ENCODE measurements around the gene MCOLN1. TPM values are rescaled to one million over a fixed set of nuclear protein-coding genes. Genes with fewer than 3 reads are reported as not detected.

The MCOLN1 gene
- total RNA-seq, 1 donor from 2014 or later = 39.8 TPM

DNA sequence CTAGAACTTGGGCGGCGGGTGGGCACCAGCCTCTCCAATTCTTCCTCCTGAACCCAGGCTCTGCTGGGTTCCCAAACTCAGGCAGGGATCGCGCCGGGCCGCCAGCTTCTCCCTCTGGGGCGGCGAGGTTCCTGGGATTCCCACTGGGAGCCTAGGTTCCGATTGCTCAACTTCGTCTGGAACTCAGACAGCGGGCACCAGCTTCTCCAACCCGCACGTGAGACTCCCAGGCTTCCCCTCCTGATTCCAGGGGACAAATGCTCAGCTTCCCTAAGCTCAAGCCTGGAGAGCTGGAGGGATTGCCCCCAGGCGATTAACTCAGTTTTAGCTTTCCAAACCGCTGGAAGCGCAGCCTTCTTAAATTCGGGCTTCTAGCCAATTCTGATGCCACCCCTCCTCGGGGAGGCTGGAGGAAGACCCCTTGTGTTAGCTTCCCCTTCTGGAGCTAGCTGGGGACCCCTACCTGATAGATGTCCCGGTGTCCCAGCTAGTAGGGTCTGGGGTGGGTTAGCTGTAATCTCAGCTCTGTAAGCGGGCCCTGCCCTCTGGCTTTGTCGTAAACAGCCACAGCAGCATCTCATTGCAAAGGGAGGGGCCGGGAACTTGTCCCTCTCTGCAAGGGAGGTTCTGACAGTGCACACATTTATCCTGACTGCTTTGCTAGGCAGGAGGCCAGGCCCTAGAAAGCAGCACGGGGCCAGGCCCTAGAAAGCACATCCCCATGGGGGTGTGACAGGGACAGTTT, 671 bp downstream of the MCOLN1 start:
- peaks cover 11% of the 10 kb centered on the region for H3K9me3 Mint-ChIP-seq (ENCODE audit: unreplicated experiment)

DNA sequence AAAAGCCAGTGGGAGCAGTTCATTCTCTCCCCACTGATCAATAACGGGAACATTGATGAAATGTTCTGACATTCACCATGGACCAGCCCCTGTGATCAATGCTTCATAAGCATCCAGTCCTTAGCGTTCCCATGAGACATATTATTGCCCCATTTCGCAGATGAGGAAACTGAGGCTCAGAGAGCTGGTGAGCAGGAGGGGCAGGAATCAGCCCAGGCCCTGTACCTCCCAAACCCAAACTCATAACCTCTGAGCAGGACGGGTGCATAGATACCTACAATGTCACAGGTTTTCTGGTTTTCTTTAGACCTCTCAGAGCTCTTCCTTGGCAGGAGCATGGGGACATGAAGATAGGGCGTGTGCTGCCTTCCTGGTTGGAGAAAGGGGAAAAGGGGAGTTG, 2.1 kb downstream of the MCOLN1 start:
- Mint-ChIP-seq H3K9me3 (ENCODE audit: unreplicated experiment) (peaks cover 8% of the 10 kb centered on the region), H3K36me3 (ENCODE audit: unreplicated experiment) (no peaks in the 10 kb centered on the region), H3K4me3 (ENCODE audit: unreplicated experiment) (no peak overlapping the region), H3K4me1 (ENCODE audit: low read depth, unreplicated experiment) (peaks cover 5% of the 10 kb centered on the region), H3K27ac (ENCODE audit: unreplicated experiment) (no peak overlapping the region), H3K27me3 (ENCODE audit: unreplicated experiment) (peaks cover 10% of the 10 kb centered on the region)
- TF ChIP-seq, protein P1, sequence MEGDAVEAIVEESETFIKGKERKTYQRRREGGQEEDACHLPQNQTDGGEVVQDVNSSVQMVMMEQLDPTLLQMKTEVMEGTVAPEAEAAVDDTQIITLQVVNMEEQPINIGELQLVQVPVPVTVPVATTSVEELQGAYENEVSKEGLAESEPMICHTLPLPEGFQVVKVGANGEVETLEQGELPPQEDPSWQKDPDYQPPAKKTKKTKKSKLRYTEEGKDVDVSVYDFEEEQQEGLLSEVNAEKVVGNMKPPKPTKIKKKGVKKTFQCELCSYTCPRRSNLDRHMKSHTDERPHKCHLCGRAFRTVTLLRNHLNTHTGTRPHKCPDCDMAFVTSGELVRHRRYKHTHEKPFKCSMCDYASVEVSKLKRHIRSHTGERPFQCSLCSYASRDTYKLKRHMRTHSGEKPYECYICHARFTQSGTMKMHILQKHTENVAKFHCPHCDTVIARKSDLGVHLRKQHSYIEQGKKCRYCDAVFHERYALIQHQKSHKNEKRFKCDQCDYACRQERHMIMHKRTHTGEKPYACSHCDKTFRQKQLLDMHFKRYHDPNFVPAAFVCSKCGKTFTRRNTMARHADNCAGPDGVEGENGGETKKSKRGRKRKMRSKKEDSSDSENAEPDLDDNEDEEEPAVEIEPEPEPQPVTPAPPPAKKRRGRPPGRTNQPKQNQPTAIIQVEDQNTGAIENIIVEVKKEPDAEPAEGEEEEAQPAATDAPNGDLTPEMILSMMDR (IDR thresholded peaks at IDR 0.05; ENCODE audit: partially characterized antibody, unreplicated experiment) = no peak
- DNase-seq = no peak

More for the DNA sequence above, 671 bp downstream of the MCOLN1 start:
- DNase-seq = no peak
- Mint-ChIP-seq H3K36me3 (ENCODE audit: unreplicated experiment) (no peaks in the 10 kb centered on the region), H3K27me3 (ENCODE audit: unreplicated experiment) (peaks cover 7% of the 10 kb centered on the region), H3K27ac (ENCODE audit: unreplicated experiment) (no peak overlapping the region), H3K4me1 (ENCODE audit: low read depth, unreplicated experiment) (peaks cover 5% of the 10 kb centered on the region), H3K4me3 (ENCODE audit: unreplicated experiment) (peak overlapping the region; percentile 80)
- TF ChIP-seq, protein P1 (IDR thresholded peaks at IDR 0.05; ENCODE audit: partially characterized antibody, unreplicated experiment) = no peak

DNA sequence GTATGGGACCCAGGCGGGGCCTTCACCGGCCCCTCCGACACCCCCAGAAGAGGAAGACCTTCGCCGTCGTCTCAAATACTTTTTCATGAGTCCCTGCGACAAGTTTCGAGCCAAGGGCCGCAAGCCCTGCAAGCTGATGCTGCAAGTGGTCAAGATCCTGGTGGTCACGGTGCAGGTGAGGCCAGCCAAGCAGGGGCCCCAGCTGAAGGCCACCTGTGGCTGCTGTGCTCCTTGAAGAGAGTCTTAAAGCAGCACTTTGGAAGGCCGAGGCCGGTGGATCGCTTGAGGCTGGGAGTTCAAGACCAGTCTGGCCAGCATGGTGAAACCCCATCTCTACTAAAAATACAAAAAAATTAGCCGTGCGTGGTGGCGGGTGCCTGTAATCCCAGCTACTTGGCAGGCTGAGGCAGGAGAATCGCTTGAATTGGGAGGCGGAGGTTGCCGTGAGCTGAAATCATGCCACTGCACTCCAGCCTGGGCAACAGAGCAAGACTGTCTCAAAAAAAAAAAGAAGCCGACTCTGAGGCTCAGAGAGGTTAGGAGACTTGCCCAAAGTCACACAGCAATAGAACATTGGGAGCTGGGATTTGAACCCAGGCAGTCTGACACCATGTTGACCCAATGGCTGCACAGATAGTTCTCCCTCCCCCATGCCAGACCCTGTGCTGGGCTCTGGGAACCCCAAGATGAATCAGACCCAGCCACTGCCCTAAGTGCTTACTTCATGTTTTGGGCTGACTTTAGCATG, 2.7 kb downstream of the MCOLN1 start:
- no peaks in the 10 kb centered on the region for H3K36me3 Mint-ChIP-seq (ENCODE audit: unreplicated experiment)
- DNase-seq = no peak
- peaks cover 8% of the 10 kb centered on the region for H3K9me3 Mint-ChIP-seq (ENCODE audit: unreplicated experiment)
- peaks cover 10% of the 10 kb centered on the region for H3K27me3 Mint-ChIP-seq (ENCODE audit: unreplicated experiment)
- H3K4me3 Mint-ChIP-seq (ENCODE audit: unreplicated experiment) = no peak overlapping the region
- H3K27ac Mint-ChIP-seq (ENCODE audit: unreplicated experiment) = no peak overlapping the region
- TF ChIP-seq, protein P1 (IDR thresholded peaks at IDR 0.05; ENCODE audit: partially characterized antibody, unreplicated experiment) = no peak
- peaks cover 5% of the 10 kb centered on the region for H3K4me1 Mint-ChIP-seq (ENCODE audit: low read depth, unreplicated experiment)

DNA sequence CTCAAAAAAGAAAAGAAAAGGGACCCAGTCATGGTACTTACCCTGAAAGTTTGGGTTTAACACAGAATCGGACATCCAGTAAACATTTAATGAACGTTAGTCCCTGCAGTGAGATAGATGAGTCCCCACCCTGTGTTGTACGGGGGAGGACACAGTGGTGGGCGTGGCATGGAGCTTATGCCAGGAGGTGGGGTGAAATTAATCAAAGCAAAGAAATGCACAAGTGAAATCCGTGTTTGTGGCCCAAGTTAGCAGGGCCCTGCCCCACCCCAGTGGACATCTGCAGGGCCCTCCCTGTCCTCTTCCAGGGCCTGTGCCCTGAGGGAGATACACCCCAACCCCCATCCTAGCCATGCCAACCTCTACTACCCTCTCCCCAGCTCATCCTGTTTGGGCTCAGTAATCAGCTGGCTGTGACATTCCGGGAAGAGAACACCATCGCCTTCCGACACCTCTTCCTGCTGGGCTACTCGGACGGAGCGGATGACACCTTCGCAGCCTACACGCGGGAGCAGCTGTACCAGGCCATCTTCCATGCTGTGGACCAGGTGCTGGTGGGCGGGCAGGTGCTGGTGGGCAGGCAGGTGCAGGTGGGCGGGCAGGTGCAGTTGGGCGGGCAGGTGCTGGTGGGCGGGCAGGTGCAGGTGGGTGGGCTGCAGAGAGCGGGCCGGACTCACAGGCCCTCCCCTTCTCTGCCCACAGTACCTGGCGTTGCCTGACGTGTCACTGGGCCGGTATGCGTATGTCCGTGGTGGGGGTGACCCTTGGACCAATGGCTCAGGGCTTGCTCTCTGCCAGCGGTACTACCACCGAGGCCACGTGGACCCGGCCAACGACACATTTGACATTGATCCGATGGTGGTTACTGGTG, 3.9 kb downstream of the MCOLN1 start:
- H3K27me3 Mint-ChIP-seq (ENCODE audit: unreplicated experiment) = peaks cover 7% of the 10 kb centered on the region
- TF ChIP-seq, protein P1 (IDR thresholded peaks at IDR 0.05; ENCODE audit: partially characterized antibody, unreplicated experiment) = no peak
- no peak for DNase-seq
- peak overlapping the region; percentile 48 for H3K27ac Mint-ChIP-seq (ENCODE audit: unreplicated experiment)
- H3K36me3 Mint-ChIP-seq (ENCODE audit: unreplicated experiment) = no peaks in the 10 kb centered on the region
- peaks cover 4% of the 10 kb centered on the region for H3K9me3 Mint-ChIP-seq (ENCODE audit: unreplicated experiment)
- peaks cover 5% of the 10 kb centered on the region for H3K4me1 Mint-ChIP-seq (ENCODE audit: low read depth, unreplicated experiment)
- H3K4me3 Mint-ChIP-seq (ENCODE audit: unreplicated experiment) = no peak overlapping the region

Data from glutamatergic neuron (in vitro differentiated cells).